Right cardiac atrium (tissue), 5 donors: ENCODE data around the gene ADM5. TPM values are rescaled to one million over a fixed set of nuclear protein-coding genes. Genes with fewer than 3 reads are reported as not detected.
A peak's percentile ranks its signal among the peaks of the same experiment; 100 is the strongest.

Experiments used
- ATAC-seq, 2 donors: fragments of 200-7000 bp; cut with Tn5 transposase; one replicate each; pipeline versions ENCODE4 v1.8.0 to v1.9.1; 2020; ENCODE audit warnings: moderate library complexity in 2 of 2, mild to moderate bottlenecking in 1 of 2
- DNase-seq, 3 donors: peaks; one replicate each; pipeline ENCODE4 v3.0.0-alpha.2; 2020
- H3K27ac ChIP-seq: one replicate; pipeline ENCODE4 v1.5.1; 2013; ENCODE audit warnings: mild to moderate bottlenecking, low read length, control low read depth, moderate library complexity
- H3K27me3 ChIP-seq: one replicate; pipeline ENCODE4 v1.6.1; 2013; ENCODE audit not compliant: control insufficient read depth, insufficient read depth
- H3K4me1 ChIP-seq: one replicate; pipeline ENCODE4 v1.6.1; 2013; ENCODE audit warnings: low read length; ENCODE audit not compliant: control insufficient read depth, insufficient read depth
- H3K4me3 ChIP-seq: one replicate; pipeline ENCODE4 v1.5.1; 2013; ENCODE audit warnings: low read length, control low read depth
- H3K9me3 ChIP-seq: one replicate; pipeline ENCODE4 v1.6.1; 2013; ENCODE audit warnings: low read length; ENCODE audit not compliant: control insufficient read depth
- WGBS: extraction: QIAGEN DNeasy Blood & Tissue Kit; methylation state at CpG from one replicate; pipeline ENCODE4 v1.1.7; 2013; 5-methylcytosine and 5-hydroxymethylcytosine counted together
- intact Hi-C, 4 donors: fragments of 100-400 bp; cut with DNase I; formaldehyde crosslinking; loops; one replicate each; pipeline versions ENCODE4 v1.11.0 to v1.14.0; 2022 to 2023
- polyA plus RNA-seq: library from polyadenylated mRNA; stranded (reverse); fragments of 200-250 nt; gene quantifications from one replicate; pipeline ENCODE4 v1.2.3, GENCODE V29; 2013
- total RNA-seq, 4 donors: library from RNA; stranded (reverse); fragmentation: NEBNext Ultra II Directional; extraction: Animal tissue kit (Norgen Biotek cat#: 25700); gene quantifications; one replicate each; pipeline ENCODE4 v1.2.1, GENCODE V29; 2021
- donor health status: healthy with polysubstance abuse.
- donor health status: DM: no; HTN: yes; CAD: no.
- donor health status: DM: no; HTN: no; CAD: no.
- donor health status: DM: no; HTN: yes; CAD: no; lungs with severe emphysema.
- donor health status: DM: yes; HTN: yes; CAD: no.

The ADM5 gene
- total and polyA plus RNA-seq, 5 donors = 0.28 to 0.82 (median 0.45) TPM

DNA sequence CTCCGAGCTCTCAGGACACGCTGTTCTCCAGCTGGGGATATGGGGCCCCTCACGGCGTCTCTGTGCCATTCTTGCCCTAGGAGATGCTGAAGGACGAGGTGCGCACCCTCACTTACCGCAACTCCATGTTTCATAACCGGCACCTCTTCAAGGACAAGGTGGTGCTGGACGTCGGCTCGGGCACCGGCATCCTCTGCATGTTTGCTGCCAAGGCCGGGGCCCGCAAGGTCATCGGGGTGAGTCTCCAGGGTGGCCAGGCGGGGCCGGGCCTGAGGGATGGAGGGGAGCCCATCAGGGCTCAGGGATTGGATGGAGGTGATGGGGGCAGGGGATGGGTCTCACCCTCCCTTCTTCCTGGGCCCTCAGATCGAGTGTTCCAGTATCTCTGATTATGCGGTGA is 7.6 kb upstream of the ADM5 start:
- intact Hi-C loops = loop anchor here in 2 of 4 donors (10.0 kb wide), 2 partner anchors 83 to 173 kb away; partner anchors contain the start of genes AP2A1 (in 1 of the 2), PTOV1 (in 1 of the 2) and TSKS (in 1 of the 2)
- ATAC-seq (no peak), DNase-seq (peak in 2 of 3 donors; percentile 47 to 63)
- no peaks in the 10 kb centered on the region for H3K9me3 ChIP-seq
- no peaks in the 10 kb centered on the region for H3K4me1 ChIP-seq
- H3K27me3 ChIP-seq = no peaks in the 10 kb centered on the region
- H3K27ac ChIP-seq = no peak overlapping the region
- H3K4me3 ChIP-seq = no peak overlapping the region
- WGBS = 88% methylated on average over 19 of the region's 19 CpGs

DNA sequence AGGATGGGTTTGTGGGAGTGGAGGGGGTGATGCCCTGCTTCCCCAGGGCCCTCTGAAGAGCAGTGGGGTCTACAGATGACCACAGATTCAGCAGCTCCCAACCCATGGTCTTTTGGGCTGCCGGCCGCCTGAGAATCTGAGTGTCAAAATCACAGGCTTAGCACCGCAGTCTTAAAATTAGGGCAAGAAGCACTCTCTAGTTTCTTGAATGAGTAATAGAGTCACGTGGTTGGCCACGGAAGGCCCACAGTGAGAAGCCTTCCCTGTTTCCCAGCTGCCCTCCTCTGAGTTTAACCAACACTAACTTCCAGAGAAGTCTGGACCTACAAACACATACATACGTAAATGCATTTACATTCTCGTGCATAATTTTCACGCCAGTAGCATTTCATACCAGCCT is 7.1 kb upstream of the ADM5 start:
- no peaks in the 10 kb centered on the region for H3K27me3 ChIP-seq
- H3K9me3 ChIP-seq = no peaks in the 10 kb centered on the region
- no peak overlapping the region for H3K27ac ChIP-seq
- ATAC-seq (no peak), DNase-seq (peak in 2 of 3 donors; percentile 8 to 21)
- no peak overlapping the region for H3K4me3 ChIP-seq
- intact Hi-C loops = loop anchor here in 2 of 4 donors (10.0 kb wide), 2 partner anchors 83 to 173 kb away; partner anchors contain the start of genes AP2A1 (in 1 of the 2), PTOV1 (in 1 of the 2) and TSKS (in 1 of the 2)
- WGBS = 90% methylated on average over 8 of the region's 8 CpGs
- no peaks in the 10 kb centered on the region for H3K4me1 ChIP-seq

DNA sequence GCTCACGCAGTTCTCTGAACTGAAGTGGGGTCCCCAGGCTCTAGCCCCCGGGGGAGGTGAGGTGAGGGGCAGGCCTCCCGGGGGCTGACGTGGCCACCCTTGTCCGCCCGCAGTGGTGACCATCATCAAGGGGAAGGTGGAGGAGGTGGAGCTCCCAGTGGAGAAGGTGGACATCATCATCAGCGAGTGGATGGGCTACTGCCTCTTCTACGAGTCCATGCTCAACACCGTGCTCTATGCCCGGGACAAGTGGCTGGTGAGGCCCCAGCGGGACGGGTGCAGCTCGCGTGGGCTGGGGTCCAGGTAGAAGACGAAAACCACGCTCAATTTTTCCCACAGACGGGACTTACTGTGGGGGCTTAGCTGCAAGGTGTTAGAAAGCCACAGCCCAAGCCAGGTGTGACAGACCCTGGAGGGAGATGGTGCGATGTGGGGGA is 5.6 kb upstream of the ADM5 start:
- 91% methylated on average over 18 of the region's 18 CpGs for WGBS
- no peak for ATAC-seq
- H3K27me3 ChIP-seq = no peaks in the 10 kb centered on the region
- intact Hi-C loops = loop anchor here in 2 of 4 donors (10.0 kb wide), 2 partner anchors 81 to 171 kb away; partner anchors contain the start of genes AP2A1 (in 1 of the 2), PTOV1 (in 1 of the 2) and TSKS (in 1 of the 2)
- no peaks in the 10 kb centered on the region for H3K9me3 ChIP-seq
- H3K4me3 ChIP-seq = no peak overlapping the region
- no peak overlapping the region for H3K27ac ChIP-seq
- no peaks in the 10 kb centered on the region for H3K4me1 ChIP-seq
- DNase-seq = peak in 2 of 3 donors; percentile 47 to 55

DNA sequence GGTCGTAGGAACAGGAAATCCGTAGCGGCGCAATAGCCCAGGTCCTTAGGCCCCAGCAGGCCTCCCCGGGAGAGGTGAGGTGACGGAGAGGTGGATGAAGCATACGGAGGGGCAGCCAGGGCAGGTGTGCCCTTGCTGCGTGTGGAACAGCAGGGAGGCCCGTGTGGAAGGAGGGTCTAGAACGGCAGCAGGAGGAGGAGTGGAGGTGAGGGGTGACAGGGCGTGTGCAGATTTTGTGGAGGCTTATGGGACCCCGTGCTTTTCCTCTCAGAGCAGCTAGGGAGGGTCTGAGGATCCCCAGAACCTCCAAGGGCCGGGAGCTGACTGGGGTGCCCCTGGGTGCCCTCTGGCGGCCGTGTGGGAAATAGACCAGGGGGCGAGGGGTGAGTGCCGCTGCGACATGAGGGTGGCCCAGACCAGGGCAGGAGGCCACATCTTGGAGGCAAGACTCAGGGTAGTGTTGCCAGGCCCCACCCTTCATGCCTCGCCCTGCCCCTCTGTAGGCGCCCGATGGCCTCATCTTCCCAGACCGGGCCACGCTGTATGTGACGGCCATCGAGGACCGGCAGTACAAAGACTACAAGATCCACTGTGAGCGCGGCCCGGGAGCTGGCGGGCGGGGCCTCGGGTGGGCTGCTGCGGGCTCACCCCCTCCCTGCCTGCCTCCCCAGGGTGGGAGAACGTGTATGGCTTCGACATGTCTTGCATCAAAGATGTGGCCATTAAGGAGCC is 5.0 kb upstream of the ADM5 start:
- no peak for ATAC-seq
- intact Hi-C loops = loop anchor here in 2 of 4 donors (10.0 kb wide), 2 partner anchors 80 to 170 kb away; partner anchors contain the start of genes AP2A1 (in 1 of the 2), PTOV1 (in 1 of the 2) and TSKS (in 1 of the 2)
- peak in 2 of 3 donors; percentile 61 to 68 for DNase-seq
- H3K9me3 ChIP-seq = no peaks in the 10 kb centered on the region
- no peaks in the 10 kb centered on the region for H3K4me1 ChIP-seq
- H3K27me3 ChIP-seq = no peaks in the 10 kb centered on the region
- WGBS = 81% methylated on average over 35 of the region's 35 CpGs
- H3K4me3 ChIP-seq = no peak overlapping the region
- H3K27ac ChIP-seq = no peak overlapping the region

DNA sequence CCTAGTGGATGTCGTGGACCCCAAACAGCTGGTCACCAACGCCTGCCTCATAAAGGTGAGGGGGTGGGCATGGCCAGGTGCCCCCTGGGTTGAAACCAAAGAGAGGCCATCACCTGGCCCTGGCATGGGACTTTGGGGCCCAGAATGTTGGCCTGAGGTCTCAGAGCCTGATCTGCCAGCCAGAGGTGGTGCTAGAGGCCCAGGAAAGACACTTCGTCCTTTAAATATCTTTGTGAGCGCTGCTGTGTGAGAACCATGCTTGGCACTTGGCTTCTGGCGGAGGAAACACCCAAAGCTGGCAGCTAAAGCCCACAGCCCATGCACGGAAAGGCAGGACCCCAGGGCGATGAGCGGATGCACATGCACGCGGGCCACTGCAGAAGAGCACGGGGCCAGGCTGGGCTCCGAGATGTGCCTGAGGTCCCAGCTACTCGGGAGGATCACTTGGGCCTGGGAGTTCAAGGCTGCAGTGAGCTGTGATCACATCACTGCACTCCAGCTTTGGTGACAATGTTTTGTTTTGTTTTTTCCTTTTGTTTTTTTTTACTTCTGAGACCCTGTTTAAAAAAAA is 4.3 kb upstream of the ADM5 start:
- DNase-seq = peak in 2 of 3 donors; percentile 46 to 49
- no peaks in the 10 kb centered on the region for H3K27me3 ChIP-seq
- H3K4me3 ChIP-seq = no peak overlapping the region
- 71% methylated on average over 13 of the region's 13 CpGs for WGBS
- H3K4me1 ChIP-seq = no peaks in the 10 kb centered on the region
- no peak overlapping the region for H3K27ac ChIP-seq
- H3K9me3 ChIP-seq = no peaks in the 10 kb centered on the region
- no peak for ATAC-seq
- intact Hi-C loops = loop anchor here in 2 of 4 donors (10.0 kb wide), 2 partner anchors 80 to 170 kb away; partner anchors contain the start of genes AP2A1 (in 1 of the 2), PTOV1 (in 1 of the 2) and TSKS (in 1 of the 2)

DNA sequence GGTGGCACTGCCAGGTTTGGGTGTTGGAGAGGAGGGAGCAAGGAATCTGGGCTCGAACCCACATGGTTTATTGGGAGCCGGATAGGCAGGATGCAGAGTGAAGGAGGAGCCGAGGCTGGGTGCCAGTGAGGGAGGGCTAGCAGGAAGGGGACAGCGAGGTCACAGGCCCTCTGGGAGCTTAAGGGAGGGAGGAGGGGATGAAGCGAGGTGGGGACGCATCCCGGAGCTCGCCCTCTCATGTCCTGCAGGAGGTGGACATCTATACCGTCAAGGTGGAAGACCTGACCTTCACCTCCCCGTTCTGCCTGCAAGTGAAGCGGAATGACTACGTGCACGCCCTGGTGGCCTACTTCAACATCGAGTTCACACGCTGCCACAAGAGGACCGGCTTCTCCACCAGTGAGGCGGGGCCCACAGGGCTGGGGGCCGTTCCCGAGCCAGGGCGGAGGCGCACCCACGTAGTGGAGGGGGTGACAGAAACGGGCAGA is 3.5 kb upstream of the ADM5 start:
- H3K27me3 ChIP-seq = no peaks in the 10 kb centered on the region
- WGBS = 51% methylated on average over 23 of the region's 23 CpGs
- no peak for ATAC-seq
- intact Hi-C loops = loop anchor here in 2 of 4 donors (10.0 kb wide), 2 partner anchors 79 to 169 kb away; partner anchors contain the start of genes AP2A1 (in 1 of the 2), PTOV1 (in 1 of the 2) and TSKS (in 1 of the 2)
- H3K4me3 ChIP-seq = no peak overlapping the region
- DNase-seq = peak in 2 of 3 donors; percentile 53 to 69
- no peak overlapping the region for H3K27ac ChIP-seq
- no peaks in the 10 kb centered on the region for H3K4me1 ChIP-seq
- no peaks in the 10 kb centered on the region for H3K9me3 ChIP-seq

DNA sequence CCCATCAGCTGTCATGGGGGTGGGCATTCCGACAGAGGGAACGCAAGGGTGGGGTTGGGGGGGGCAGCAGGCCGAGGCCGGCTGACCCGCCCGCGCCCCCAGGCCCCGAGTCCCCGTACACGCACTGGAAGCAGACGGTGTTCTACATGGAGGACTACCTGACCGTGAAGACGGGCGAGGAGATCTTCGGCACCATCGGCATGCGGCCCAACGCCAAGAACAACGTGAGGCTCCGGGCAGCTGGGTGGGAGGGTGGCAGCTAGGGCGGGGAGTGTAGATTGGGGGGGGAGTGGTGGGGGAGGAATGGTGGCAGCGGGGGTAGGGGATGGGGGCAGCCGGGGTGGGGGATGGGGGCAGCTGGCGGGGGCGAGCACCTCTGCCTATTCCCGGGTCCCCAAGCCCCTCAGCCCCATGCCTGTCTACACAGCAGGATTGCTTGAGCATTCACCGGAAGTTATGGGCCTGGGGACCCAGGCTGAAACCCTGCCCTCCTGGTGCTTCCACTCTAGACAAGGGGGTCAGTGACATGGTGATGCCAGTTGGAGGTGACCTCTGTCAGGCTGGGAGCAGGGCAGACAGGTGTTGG is 2.8 kb upstream of the ADM5 start:
- Histone ChIP-seq H3K4me1 (no peaks in the 10 kb centered on the region), H3K27me3 (no peaks in the 10 kb centered on the region), H3K27ac (no peak overlapping the region), H3K9me3 (no peaks in the 10 kb centered on the region), H3K4me3 (no peak overlapping the region)
- intact Hi-C loops = loop anchor here in 2 of 4 donors (10.0 kb wide), 2 partner anchors 78 to 168 kb away; partner anchors contain the start of genes AP2A1 (in 1 of the 2), PTOV1 (in 1 of the 2) and TSKS (in 1 of the 2)
- DNase-seq (peak in 2 of 3 donors; percentile 47 to 63), ATAC-seq (no peak)
- WGBS = 76% methylated on average over 27 of the region's 27 CpGs

DNA sequence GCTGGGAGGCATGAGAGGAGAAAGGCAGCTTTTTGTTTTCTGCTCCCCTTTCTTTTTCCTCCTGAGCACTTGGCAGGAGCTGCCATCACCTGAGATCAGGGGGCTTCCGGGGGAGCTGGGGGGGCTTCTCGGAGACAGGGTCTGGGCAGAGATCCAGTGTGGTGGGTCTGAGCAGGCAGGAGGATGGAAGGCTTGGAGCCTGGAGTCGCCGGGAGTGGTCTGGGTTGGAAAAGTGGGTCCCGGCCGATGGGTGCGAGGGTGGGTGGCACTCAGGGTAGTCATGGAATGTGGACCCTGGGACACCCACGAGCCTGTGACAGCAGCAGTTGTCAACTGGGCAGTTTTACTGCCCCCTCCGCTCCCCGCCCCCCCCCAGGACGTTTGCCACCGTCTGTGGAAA is 2.2 kb upstream of the ADM5 start:
- intact Hi-C loops = loop anchor here in 2 of 4 donors (10.0 kb wide), 2 partner anchors 78 to 168 kb away; partner anchors contain the start of genes AP2A1 (in 1 of the 2), PTOV1 (in 1 of the 2) and TSKS (in 1 of the 2)
- H3K27me3 ChIP-seq = no peaks in the 10 kb centered on the region
- WGBS = 58% methylated on average over 12 of the region's 12 CpGs
- no peak overlapping the region for H3K27ac ChIP-seq
- no peak overlapping the region for H3K4me3 ChIP-seq
- no peaks in the 10 kb centered on the region for H3K9me3 ChIP-seq
- ATAC-seq (no peak), DNase-seq (peak in 2 of 3 donors; percentile 28 to 64)
- no peaks in the 10 kb centered on the region for H3K4me1 ChIP-seq

DNA sequence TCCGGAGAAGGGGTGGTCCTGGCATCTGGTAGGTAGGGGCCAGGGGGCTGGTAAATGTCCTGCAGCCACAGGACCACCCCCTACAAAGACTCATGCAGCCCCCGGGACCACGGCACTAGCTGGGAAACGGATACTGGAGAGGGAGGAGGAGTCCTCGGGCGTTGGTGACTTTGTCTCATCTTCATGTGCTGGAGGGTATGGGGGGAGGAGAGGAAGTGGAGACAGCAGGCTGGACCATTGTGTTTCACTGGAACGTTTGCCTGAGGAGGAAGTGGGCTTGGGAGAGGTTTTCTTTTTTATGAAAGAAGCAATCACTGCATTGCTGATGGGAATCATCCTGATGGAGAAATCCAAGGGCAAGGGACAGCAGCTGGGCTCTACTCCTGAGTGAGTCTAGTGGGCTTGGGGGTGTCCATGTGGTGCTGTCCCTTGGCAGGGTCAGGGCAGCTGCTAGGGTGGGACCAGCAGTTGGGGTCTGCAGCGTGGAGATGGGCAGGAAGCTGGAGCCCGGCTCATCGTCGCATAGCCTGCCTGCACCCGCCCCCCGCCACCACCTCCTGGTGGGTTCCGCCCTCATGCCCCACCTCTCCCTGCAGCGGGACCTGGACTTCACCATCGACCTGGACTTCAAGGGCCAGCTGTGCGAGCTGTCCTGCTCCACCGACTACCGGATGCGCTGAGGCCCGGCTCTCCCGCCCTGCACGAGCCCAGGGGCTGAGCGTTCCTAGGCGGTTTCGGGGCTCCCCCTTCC is 1.7 kb upstream of the ADM5 start:
- H3K27ac ChIP-seq = no peak overlapping the region
- intact Hi-C loops = loop anchor here in 2 of 4 donors (10.0 kb wide), 2 partner anchors 77 to 167 kb away; partner anchors contain the start of genes AP2A1 (in 1 of the 2), PTOV1 (in 1 of the 2) and TSKS (in 1 of the 2)
- ATAC-seq = no peak

More for the DNA sequence above, 1.7 kb upstream of the ADM5 start:
- Histone ChIP-seq H3K9me3 (no peaks in the 10 kb centered on the region), H3K27me3 (no peaks in the 10 kb centered on the region), H3K4me3 (no peak overlapping the region), H3K4me1 (no peaks in the 10 kb centered on the region)
- DNase-seq = peak in 2 of 3 donors; percentile 55 to 69
- WGBS = 56% methylated on average over 26 of the region's 26 CpGs
